GM12875 (cell line): ENCODE results near the gene PLG.
A peak's percentile ranks its signal among the peaks of the same experiment; 100 is the strongest.

Experiments used
- H3K4me3 ChIP-seq: one replicate; pipeline ENCODE4 v1.5.1; 2011; ENCODE audit warnings: low read depth, low read length, control low read depth
- CTCF ChIP-seq: IDR thresholded peaks from 2 replicates; pipeline ENCODE4 v1.5.1; 2011; ENCODE audit warnings: low read depth, mild to moderate bottlenecking, control low read depth, inconsistent platforms, low read length, moderate library complexity, borderline replicate concordance; ENCODE audit not compliant: insufficient read depth

Gene PLG

GRCh38 chr6:160755165-160755564 is 53.1 kb downstream of the PLG start:
- TF ChIP-seq CTCF: no peak
- H3K4me3 ChIP-seq: no peak overlapping the region

- TF ChIP-seq CTCF: no peak
- H3K4me3 ChIP-seq: no peak overlapping the region
Observed at GRCh38 chr6:160756021-160756420, 54.0 kb downstream of the PLG start.

GRCh38 chr6:160756871-160757270 is 54.8 kb downstream of the PLG start:
- TF ChIP-seq CTCF: no peak
- H3K4me3 ChIP-seq: no peak overlapping the region

- TF ChIP-seq CTCF: no peak
- H3K4me3 ChIP-seq: no peak overlapping the region
Observed at GRCh38 chr6:160764847-160765246, 62.8 kb downstream of the PLG start.

- no peak for TF ChIP-seq CTCF
- no peak overlapping the region for H3K4me3 ChIP-seq
Observed at GRCh38 chr6:160765412-160765811, 63.4 kb downstream of the PLG start.

- H3K4me3 ChIP-seq: peak overlapping the region; percentile 49
- TF ChIP-seq CTCF: no peak
Observed at GRCh38 chr6:160766657-160766988, 64.6 kb downstream of the PLG start.

GRCh38 chr6:160766989-160767646 is 65.1 kb downstream of the PLG start:
- H3K4me3 ChIP-seq: peak overlapping the region; percentile 49
- peak; percentile 88 for TF ChIP-seq CTCF
